HG02798 (cell line): ENCODE data around the gene LRRC8E.
A peak's percentile ranks its signal among the peaks of the same experiment; 100 is the strongest.
"Not testable (repeated sequence)": the region's sequence is repeated elsewhere in the genome, so short reads cannot be mapped to it uniquely, and the experiment has no call there.

Source experiments
- ATAC-seq: cut with Tn5 transposase; IDR thresholded peaks from one replicate; pipeline ENCODE4 v1.9.1; 2021; ENCODE audit warnings: mild to moderate bottlenecking; ENCODE audit not compliant: unreplicated experiment, poor library complexity

The LRRC8E gene

GRCh38 chr19:7926727-7927604 is 38.7 kb downstream of the LRRC8E start:
- ATAC-seq, result no peak

DNA sequence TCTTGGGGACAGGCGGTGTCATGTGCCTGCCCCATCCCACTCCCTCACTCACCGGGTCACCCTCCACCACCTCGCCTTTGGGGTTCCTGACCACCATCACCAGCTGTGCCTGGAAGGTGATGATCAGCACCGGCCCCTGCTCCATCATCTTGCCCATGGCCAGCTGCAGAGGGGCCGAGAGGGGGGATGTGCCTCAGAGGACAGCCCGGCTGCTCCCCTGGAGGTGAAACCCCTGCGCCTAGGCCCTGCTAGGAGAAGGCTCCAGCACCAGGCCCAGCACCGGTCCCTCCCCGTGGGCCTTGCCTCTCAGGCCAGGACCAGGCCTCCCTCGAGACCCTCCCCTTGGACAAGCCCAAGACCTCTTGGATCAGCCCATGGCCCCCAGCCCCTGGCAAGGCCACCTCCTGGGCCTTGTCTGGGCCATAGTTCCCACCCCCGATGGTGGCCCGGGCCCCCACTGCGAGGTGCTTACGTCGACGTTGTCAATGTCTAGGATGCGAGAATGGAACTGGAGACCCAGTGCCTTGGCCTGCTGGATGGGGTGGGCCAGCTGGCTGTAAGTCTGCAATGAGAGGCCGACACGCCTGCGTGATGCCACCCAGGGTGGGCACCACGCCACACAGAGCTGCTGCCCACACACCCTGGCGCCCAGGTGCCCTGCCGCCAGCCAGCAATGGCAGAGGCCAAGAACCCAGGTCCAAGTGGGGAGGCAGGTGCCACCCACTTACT is 39.5 kb downstream of the LRRC8E start:
- no peak for ATAC-seq

- no peak for ATAC-seq
Measured at GRCh38 chr19:7928334-7928706, 40.0 kb downstream of the LRRC8E start.

DNA sequence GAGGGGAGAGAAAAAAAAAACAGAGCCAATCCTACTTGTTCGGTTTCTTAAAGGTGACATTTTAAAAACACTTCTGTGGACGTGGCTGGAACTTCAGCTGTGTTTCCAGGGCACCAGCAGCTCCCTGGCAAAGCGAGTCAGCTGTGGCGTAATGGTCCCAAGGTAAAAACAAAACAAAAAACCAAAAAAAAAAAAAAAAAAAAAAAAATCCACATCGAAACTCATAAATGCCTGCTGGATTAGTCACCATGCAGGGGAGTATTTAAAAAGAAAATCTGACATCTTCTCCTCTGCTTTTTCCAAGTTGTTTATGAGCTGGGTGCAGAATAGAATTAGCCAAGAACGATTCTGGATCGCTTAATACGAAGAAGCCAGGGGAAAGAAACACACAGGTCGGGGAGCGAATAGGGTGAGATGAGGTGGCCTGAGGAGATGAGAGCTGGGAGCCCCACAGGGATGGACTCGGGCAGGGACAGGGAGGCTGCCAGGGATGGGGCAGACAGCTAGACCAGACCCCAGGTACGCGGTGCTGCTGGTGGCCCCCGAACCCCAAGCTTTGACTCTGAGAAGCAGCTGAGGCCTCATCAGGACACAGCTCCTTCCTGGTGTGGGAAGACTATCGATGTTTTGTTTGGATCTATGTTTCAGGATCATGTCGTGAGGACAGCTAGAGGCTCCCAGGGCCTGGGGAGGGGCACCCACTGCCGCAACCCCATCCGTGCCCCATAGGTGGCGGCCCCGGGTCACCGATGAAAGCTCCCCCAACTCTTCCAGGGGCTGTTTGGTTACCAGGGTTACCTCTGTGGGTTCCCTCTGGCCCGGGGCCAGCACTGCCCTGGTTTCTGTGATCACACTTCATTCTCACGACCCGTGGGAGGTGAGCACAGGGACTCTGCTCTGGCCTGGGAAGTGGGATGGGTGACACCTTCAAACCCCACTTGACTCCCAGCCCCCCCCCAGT is 40.7 kb downstream of the LRRC8E start:
- no peak for ATAC-seq

DNA sequence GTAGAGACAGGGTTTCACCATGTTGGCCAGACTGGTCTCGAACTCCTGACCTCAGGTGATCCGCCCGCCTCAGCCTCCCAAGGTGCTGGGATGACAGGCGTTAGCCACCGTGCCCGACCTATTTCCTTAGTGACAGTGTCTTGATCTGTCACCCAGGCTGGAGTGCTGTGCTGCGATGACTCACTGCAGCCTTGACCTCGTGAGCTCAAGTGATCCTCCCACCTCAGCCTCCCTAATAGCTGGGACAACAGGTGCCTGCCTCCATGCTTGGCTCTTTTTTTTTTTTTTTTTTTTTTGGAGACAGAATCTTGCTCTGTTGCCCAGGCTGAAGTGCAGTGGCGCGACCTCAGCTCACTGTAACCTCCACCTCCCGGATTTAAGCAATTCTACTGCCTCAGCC is 41.7 kb downstream of the LRRC8E start:
- ATAC-seq, result not testable (repeated sequence)

- no peak for ATAC-seq
Measured at GRCh38 chr19:7930765-7931164, 42.5 kb downstream of the LRRC8E start.

GRCh38 chr19:7931221-7932061 is 43.1 kb downstream of the LRRC8E start:
- no peak for ATAC-seq

GRCh38 chr19:7932276-7932929 is 44.1 kb downstream of the LRRC8E start:
- ATAC-seq, result no peak

GRCh38 chr19:7932930-7933300 is 44.6 kb downstream of the LRRC8E start:
- ATAC-seq, result no peak

- no peak for ATAC-seq
Measured at GRCh38 chr19:7933411-7933810, 45.1 kb downstream of the LRRC8E start.

DNA sequence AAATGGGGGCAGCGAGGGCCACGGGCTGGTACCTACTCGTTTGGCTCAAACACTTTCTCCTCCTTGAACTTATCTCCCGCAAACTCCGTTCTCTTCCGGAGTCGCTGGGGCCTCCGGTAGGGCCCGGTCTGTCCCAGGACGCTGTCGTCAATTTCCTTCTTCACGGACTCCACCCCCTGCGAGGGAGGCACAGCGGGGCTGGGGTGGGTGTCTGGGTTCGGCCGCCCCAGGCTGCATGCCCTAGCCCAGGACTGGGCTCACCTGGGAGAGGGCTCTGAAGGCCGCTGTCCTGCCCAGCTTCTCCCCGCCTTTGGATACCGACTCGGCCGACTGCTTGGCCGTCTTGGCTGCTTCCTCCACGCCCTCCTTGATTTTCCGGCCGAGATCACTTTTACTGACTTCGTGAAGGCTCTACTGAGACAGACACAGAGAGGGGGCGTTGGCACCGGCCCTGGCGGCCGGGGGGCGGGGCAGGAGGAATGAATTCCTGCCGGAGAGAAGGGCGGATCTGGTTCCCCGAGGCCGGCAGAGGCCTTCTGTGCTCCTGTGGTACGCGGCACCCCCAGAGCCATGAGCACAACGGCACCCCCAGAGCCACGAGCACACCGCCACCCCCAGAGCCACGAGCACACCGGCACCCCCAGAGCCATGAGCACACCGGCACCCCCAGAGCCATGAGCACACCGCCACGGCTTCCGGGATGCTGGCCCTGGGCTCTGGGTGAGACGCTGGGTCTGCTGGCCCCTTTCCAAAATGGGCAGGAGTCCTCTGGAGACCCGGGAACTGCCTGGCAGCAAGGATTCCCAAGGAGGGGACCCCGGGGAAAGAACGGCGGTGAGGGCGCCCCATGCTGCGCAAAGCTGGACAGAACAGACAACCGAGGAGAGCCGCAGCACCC is 45.8 kb downstream of the LRRC8E start:
- ATAC-seq, result no peak

- no peak for ATAC-seq
Measured at GRCh38 chr19:7934766-7935165, 46.5 kb downstream of the LRRC8E start.

DNA sequence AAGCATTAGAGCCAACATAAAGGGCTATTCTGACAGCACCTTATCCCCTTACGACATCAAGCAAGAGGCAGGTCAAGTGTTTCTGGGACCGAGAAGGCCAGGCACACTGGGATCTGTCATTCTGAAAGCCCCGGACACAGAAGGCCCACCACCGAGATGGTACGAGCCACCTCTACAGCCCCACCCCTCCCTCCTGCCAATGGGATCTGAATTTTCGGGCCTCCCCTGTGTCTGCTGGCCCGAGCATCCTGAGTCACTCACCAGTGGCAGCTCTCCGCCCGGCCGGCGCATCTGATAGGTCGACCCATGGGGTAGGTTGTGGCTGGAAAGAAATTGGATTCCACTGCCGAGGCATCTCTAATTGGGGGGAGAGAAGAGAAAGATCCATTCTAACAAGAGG is 52.5 kb downstream of the LRRC8E start:
- ATAC-seq, result no peak

DNA sequence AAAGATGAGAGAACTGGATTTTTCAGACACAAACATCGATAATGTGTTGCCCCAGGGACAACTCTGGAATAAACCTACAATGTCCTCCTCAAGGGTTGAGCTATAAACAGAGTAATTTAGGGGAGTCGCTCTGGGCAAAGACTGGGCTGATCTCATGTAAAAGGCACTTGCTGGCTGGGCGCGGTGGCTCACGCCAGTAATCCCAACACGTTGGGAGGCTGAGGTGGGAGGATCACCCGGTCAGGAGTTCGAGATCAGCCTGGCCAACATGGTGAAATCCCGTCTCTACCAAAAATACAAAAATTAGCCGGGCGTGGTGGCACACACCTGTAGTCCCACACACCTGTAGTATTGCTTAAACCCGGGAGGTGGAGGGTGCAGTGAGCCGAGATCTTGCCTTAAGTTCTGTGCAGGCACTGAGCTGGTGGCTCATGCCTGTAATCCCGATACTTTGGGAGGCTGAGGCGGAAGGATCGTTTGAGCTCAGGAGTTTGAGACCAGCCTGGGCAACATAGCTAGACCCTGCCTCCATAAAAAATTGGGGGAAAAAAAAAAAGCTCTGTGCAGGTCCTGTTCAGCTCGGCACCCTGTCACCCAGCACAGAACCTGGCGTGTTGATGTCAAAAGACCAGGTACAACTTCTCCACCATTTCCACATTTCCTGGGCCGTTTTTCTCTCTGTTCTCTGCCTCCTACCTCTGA is 53.7 kb downstream of the LRRC8E start:
- ATAC-seq, result no peak

DNA sequence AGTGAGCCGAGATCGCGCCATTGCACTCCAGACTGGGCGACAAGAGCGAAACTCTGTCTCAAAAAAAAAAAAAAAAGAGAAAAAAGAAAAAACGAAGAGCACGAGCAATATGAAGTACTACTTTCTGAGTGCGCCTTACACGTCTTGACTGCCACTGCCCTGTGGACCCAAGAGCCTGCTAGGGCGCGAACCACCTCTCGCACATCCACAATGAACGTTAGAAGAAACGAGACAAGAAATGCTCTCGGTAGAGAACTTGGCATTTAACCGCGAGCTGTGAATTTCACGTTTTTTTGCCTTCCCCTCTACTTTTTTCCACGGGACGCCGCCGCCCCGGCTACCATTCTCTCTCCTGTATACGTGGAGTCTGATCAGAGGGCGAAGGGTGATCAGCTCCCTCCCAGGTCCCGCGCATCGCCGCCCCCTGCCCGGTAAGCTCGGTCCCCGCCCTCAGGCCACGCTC is 54.7 kb downstream of the LRRC8E start:
- ATAC-seq, result peak; percentile 24

DNA sequence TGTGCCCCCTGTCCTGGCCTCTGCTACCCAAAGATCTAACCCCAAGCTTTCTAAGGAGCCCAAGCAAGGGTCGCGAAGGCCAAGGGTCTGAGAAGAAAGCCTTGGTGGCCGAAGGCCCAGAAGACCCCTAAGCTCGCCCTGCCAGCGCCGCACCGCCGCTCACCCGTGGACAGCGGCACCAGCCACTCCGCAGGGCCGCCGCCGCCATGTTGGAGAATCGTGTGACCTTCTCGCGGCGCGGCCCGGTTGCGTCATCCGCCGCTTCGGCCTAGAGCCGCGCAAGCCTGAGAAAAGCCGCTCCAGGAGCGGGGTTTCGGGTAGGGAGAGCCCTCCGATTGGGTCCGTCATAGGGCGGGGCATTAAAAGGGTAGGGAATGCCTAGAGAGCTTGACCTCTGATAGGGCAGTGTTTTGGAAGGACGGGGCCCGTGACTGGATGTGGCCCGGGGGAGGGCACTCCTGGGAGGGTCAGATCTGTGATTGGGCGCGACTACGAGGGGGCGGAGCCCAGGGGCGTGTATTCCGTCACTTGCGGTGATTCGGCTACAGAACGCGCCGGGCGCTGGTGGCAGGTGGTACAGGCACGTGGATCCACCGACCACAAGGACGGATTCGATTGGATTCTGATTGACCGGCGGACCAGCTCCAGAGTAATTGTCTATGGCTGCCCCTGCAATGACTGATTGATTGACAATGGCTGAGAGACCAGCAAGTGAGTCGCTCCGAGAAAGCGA is 55.3 kb downstream of the LRRC8E start, which contains the start of gene TIMM44:
Gene TIMM44, minus strand, starts transcription at position 223 of the 733 bp plus-strand sequence. Its CDS starts 15 bp downstream, at position 208.
- peak; percentile 97 for ATAC-seq
